GM21381 (cell line): ENCODE results near the gene SEMA4A.

Source experiments
- ATAC-seq: cut with Tn5 transposase; IDR thresholded peaks from one replicate; pipeline ENCODE4 v1.9.1; 2021; ENCODE audit warnings: mild to moderate bottlenecking, moderate library complexity; ENCODE audit not compliant: unreplicated experiment

The SEMA4A gene

DNA sequence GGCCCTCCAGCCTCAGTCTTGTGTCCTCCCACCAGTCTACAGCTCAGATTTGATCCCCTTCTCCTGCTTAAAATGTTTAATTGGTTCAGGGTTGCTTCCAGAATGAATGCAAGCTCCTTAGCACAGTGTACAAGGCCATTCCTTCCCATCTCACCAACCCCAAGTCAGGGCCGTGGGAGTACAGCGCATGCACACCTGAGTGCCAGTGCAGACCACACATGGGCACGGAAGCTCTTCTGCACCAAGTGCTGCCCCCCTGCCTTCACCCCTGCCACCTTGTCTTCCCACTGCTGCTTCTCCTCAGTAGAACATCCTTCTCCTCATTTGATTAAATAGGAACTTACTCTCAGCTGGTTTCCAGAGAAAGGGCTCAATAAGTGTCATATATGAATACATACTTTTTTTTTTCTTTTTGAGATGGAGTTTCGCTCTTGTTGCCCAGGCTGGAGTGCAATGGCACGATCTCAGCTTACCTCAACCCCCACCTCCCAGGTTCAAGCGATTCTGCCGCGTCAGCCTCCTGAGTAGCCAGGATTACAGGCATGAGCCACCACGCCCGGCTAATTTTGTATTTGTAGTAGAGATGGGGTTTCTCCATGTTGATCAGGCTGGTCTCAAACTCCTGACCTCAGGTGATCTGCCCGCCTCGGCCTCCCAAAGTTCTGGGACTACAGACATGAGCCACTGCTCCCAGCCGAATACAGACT lies 68.8 kb downstream of the SEMA4A start:
- ATAC-seq, result no peak

DNA sequence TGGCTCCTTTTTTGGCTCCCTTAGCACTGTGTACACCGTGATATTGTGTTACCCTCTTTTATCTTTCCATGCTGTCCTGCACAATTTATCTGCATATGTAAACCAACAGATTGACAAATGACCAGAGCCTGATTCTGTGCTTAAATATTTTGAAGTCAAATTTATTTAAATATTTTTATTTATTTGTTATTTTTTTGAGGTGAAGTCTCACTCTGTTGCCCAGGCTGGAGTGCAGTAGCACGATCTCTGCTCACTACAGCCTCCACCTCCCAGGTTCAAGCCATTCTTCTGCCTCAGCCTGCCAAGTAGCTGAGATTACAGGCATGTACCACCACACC lies 72.3 kb downstream of the SEMA4A start:
- peak; percentile 6 for ATAC-seq

DNA sequence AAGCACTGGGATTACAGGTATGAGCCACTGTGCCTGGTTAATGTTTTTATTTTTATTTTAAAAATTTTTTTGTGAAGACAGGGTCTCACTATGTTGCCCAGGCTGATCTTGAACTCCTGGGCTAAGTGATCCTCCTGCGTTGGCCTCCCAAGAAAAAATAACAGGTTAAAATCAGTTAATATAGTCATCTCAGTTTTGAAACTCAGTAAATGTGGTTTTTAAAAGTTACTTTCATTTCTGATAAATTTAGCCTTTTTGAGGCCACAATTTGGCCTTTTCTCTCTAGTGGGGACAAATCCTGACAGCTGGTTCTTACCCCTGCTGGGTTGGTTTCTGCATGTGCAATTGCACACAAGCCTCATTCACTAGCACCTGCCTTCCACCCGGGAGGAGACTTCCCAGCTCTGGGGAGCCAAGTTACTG lies 72.7 kb downstream of the SEMA4A start:
- ATAC-seq, result peak; percentile 56

DNA sequence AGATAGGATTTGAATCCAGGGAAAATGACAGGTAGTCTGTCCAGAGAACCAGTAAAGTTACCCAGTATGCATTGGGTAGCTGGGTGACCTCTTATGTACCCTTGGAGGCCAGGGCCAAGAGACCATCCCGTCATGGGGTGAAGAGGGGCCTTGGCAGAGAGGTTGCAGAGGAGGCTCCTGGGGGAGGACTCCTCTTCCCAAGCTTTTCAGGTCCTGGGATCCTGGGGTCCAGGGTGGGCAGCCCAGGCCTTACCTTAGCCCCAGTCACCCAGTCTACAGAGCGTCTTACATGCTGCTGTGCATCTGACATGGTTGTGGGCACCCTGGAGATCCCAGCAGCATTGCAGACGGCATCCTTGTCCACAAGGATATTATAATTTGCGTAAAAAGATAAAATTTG lies 73.4 kb downstream of the SEMA4A start:
- ATAC-seq, result peak; percentile 4
